ENCODE results near the gene OR6X1. TPM values are rescaled to one million over a fixed set of nuclear protein-coding genes. Genes with fewer than 3 reads are reported as not detected.

Gene OR6X1
- total and polyA plus RNA-seq, 9 of the 15 experiments (the other 6 are each of a cell fraction or from before 2014, with no cell fraction given), result not detected

- Histone ChIP-seq H4K20me1 (replicated peaks; ENCODE audit: control insufficient read depth, insufficient read depth, low read length) (no peaks in the 10 kb centered on the region), H3K9me1 (ENCODE audit: control insufficient read depth, insufficient read depth, low read length) (no peaks in the 10 kb centered on the region), H3K9me3 (replicated peaks; ENCODE audit: control insufficient read depth, insufficient read depth, low read depth, low read length) (no peaks in the 10 kb centered on the region), H3K79me2 (ENCODE audit: control insufficient read depth, insufficient read depth, low read length) (peaks cover 81% of the 10 kb centered on the region), H3K27me3 (ENCODE audit: control insufficient read depth in 2 of 2, insufficient read depth in 2 of 2, low read length in 2 of 2) (no peaks in the 10 kb centered on the region), H3K4me1 (replicated peaks in 1 of 2; ENCODE audit: control insufficient read depth in 2 of 2, insufficient read depth in 2 of 2, low read length in 2 of 2) (peaks cover 11 to 20% of the 10 kb centered on the region in 2 experiments; a peak in 4 of 5 replicates), H3K4me2 (ENCODE audit: insufficient read depth, low read length) (no peak overlapping the region), H3K36me3 (ENCODE audit: control insufficient read depth, insufficient read depth, low read length) (peaks cover 69% of the 10 kb centered on the region), H2AFZ (ENCODE audit: low read depth, low read length) (no peak overlapping the region), H3K9ac (ENCODE audit: insufficient read depth in 1 of 2, low read depth in 2 of 2, low read length in 2 of 2) (no peak overlapping the region), H3K4me3 (no peak overlapping the region), H3K27ac (ENCODE audit: extremely low read depth, low read depth, low read length) (no peak overlapping the region)
- in situ Hi-C loops (cut with MboI) (no loop called here), intact Hi-C loops (cut with micrococcal nuclease) (no loop called here)
- no TSS peak for BruUV-seq (replicated peaks)
- FAIRE-seq (no peak), DNase-seq (ENCODE audit: extremely low read depth in 1 of 4, low spot score in 3 of 4) (no peak), ATAC-seq (no peak)
- POLR2A ChIA-PET, result no interaction called here
- 0% methylated on average over 2 of the region's 2 CpGs for WGBS (ENCODE audit: insufficient coverage, low coverage, missing lambda C conversion rate)
- CTCF ChIA-PET (ENCODE audit: low intra/inter-chr PET ratio), result no interaction called here
- peak; percentile 52 for TF ChIP-seq MEIS2 (IDR thresholded peaks at IDR 0.05; ENCODE audit: partially characterized antibody)
- peak; percentile 10; the same call in 1 of the 2 replicates for TF ChIP-seq PKNOX1 (IDR thresholded peaks at IDR 0.05)
- TF ChIP-seq PBX2 (CRISPR knock-in tag; IDR thresholded peaks at IDR 0.05; ENCODE audit: low read depth), result no peak
- peak; percentile 51; the same call in 1 of the 2 replicates for TF ChIP-seq PBX2 (tag; conservative IDR thresholded peaks at IDR 0.05; ENCODE audit: low read depth)
- TF ChIP-seq NCOA6 (IDR thresholded peaks at IDR 0.05), result no peak
Measured at GRCh38 chr11:123738374-123738773, 15.9 kb downstream of the OR6X1 start.

Data from K562 (cell line).